GM23338 (cell line): Measurements from ENCODE around the gene LMX1B. TPM values are rescaled to one million over a fixed set of nuclear protein-coding genes. Genes with fewer than 3 reads are reported as not detected.

Experiments used
- ATAC-seq: fragments of 200-7000 bp; cut with Tn5 transposase; 3 replicates; pipeline ENCODE4 v1.9.1; 2020
- DNase-seq: peaks from one replicate; pipeline ENCODE4 v3.0.0-alpha.2; 2015; ENCODE audit warnings: low spot score
- H2AFZ ChIP-seq: fragments of 200-600 bp; sonication (generic); 2 replicates; pipeline ENCODE4 v1.8.0; 2016; ENCODE audit warnings: antibody characterized with exemption, mild to moderate bottlenecking, moderate library complexity
- H3F3A ChIP-seq: fragments of 200-600 bp; sonication (generic); replicated peaks from 2 replicates; pipeline ENCODE4 v1.8.0; 2017; ENCODE audit warnings: antibody characterized with exemption, mixed run types, low read depth
- H3K27ac ChIP-seq: fragments of 200-600 bp; sonication (generic); 2 replicates; pipeline ENCODE4 v1.6.1; 2016; ENCODE audit warnings: low read depth
- H3K27me3 ChIP-seq: fragments of 200-600 bp; sonication (generic); 2 replicates; pipeline ENCODE4 v1.8.0; 2016; ENCODE audit warnings: mild to moderate bottlenecking, mixed run types, moderate library complexity; ENCODE audit not compliant: insufficient read depth
- H3K36me3 ChIP-seq: fragments of 200-600 bp; sonication (generic); 2 replicates; pipeline ENCODE4 v1.8.0; 2016; ENCODE audit warnings: mild to moderate bottlenecking; ENCODE audit not compliant: insufficient read depth
- H3K4me1 ChIP-seq: fragments of 200-600 bp; sonication (generic); 2 replicates; pipeline ENCODE4 v1.8.0; 2016; ENCODE audit warnings: mild to moderate bottlenecking, moderate library complexity; ENCODE audit not compliant: insufficient read depth
- H3K4me2 ChIP-seq: fragments of 200-600 bp; sonication (generic); 2 replicates; pipeline ENCODE4 v1.7.1; 2017; ENCODE audit warnings: mixed run types
- H3K4me3 ChIP-seq: fragments of 200-600 bp; sonication (generic); 2 replicates; pipeline ENCODE4 v1.6.1; 2016; ENCODE audit warnings: mixed run types
- H3K79me2 ChIP-seq: fragments of 200-600 bp; sonication (generic); replicated peaks from 2 replicates; pipeline ENCODE4 v1.8.0; 2017; ENCODE audit warnings: mild to moderate bottlenecking; ENCODE audit not compliant: insufficient read depth
- H3K9me2 ChIP-seq: fragments of 200-600 bp; sonication (generic); 2 replicates; pipeline ENCODE4 v1.8.0; 2017; ENCODE audit not compliant: insufficient read depth
- H4K20me1 ChIP-seq: fragments of 200-600 bp; sonication (generic); replicated peaks from 2 replicates; pipeline ENCODE4 v1.8.0; 2017; ENCODE audit warnings: mild to moderate bottlenecking; ENCODE audit not compliant: insufficient read depth
- H3K27ac Mint-ChIP-seq: 2 replicates; pipeline ENCODE4 v1.8.0; 2020; ENCODE audit warnings: inconsistent platforms, mild to moderate bottlenecking, moderate library complexity, mixed read lengths
- H3K27me3 Mint-ChIP-seq: 3 replicates; pipeline ENCODE4 v1.8.0; 2022; ENCODE audit warnings: low read depth, mild to moderate bottlenecking, moderate library complexity, mixed read lengths, inconsistent platforms; ENCODE audit not compliant: insufficient read depth, poor library complexity
- H3K36me3 Mint-ChIP-seq: 3 replicates; pipeline ENCODE4 v1.8.0; 2021; ENCODE audit warnings: low read depth, mild to moderate bottlenecking, inconsistent platforms, moderate library complexity, mixed read lengths
- H3K4me1 Mint-ChIP-seq: 3 replicates; pipeline ENCODE4 v1.8.0; 2020; ENCODE audit warnings: mild to moderate bottlenecking, inconsistent platforms, mixed read lengths
- H3K4me3 Mint-ChIP-seq: 3 replicates; pipeline ENCODE4 v1.8.0; 2021; ENCODE audit warnings: moderate library complexity, mild to moderate bottlenecking, inconsistent platforms, mixed read lengths
- H3K9me3 Mint-ChIP-seq: 3 replicates; pipeline ENCODE4 v1.8.0; 2020; ENCODE audit warnings: moderate library complexity, mild to moderate bottlenecking, inconsistent platforms, mixed read lengths
- ETS1 ChIP-seq: IDR thresholded peaks from 2 replicates; pipeline ENCODE4 v1.6.1; 2016; ENCODE audit warnings: antibody characterized with exemption
- EZH2 ChIP-seq: fragments of 200-600 bp; sonication (generic); IDR thresholded peaks from one replicate; pipeline ENCODE4 v1.8.0; 2017; ENCODE audit warnings: antibody characterized with exemption, mild to moderate bottlenecking, low read depth; ENCODE audit not compliant: unreplicated experiment
- EZH2phosphoT487 ChIP-seq: fragments of 200-600 bp; sonication (generic); IDR thresholded peaks from one replicate; pipeline ENCODE4 v1.8.1; 2018; ENCODE audit warnings: antibody characterized with exemption; ENCODE audit not compliant: unreplicated experiment
- NANOG ChIP-seq: IDR thresholded peaks from 2 replicates; pipeline ENCODE4 v1.6.1; 2016; ENCODE audit warnings: antibody characterized with exemption, borderline replicate concordance
- POLR2AphosphoS5 ChIP-seq: IDR thresholded peaks from 2 replicates; pipeline ENCODE4 v1.6.1; 2016; ENCODE audit warnings: antibody characterized with exemption, low read depth
- REST ChIP-seq: IDR thresholded peaks from one replicate; pipeline ENCODE4 v1.6.1; 2018; ENCODE audit warnings: antibody characterized with exemption; ENCODE audit not compliant: unreplicated experiment
- STAT1 ChIP-seq: IDR thresholded peaks from one replicate; pipeline ENCODE4 v1.6.1; 2016; ENCODE audit warnings: antibody characterized with exemption; ENCODE audit not compliant: unreplicated experiment
- ZNF114 ChIP-seq: fragments of 250-450 bp; sonication (Bioruptor Pico); IDR thresholded peaks from 2 replicates; pipeline ENCODE4 v1.5.0; 2020; ENCODE audit warnings: mild to moderate bottlenecking, moderate library complexity
- ZNF331 ChIP-seq: fragments of 250-450 bp; sonication (Bioruptor Pico); IDR thresholded peaks from 2 replicates; pipeline ENCODE4 v1.5.0; 2020; ENCODE audit warnings: low read depth, mild to moderate bottlenecking, moderate library complexity
- ZNF462 ChIP-seq: fragments of 250-450 bp; sonication (Bioruptor Pico); IDR thresholded peaks from 2 replicates; pipeline ENCODE4 v1.5.0; 2020; ENCODE audit warnings: mild to moderate bottlenecking, moderate library complexity
- polyA plus RNA-seq: library from polyadenylated mRNA; unstranded; fragments of >200 nt; fragmentation: Nextera tagmentation; extraction: Ambion mirVana; gene quantifications from 2 replicates; pipeline ENCODE4 v1.2.1, GENCODE V29; 2016
- total RNA-seq: library from RNA; depleted of rRNA; stranded (reverse); fragments of >200 nt; shearing (Covaris generic); gene quantifications from 2 replicates; pipeline ENCODE4 v1.2.3, GENCODE V29; 2014

Gene LMX1B
- total and polyA plus RNA-seq, 2 experiments from 2014 or later = 0.08 to 0.21 TPM

GRCh38 chr9:126589349-126589748 is 24.4 kb upstream of the LMX1B start:
- H3K36me3 Mint-ChIP-seq = no peaks in the 10 kb centered on the region
- Histone ChIP-seq H2AFZ (no peak overlapping the region), H3K27ac (no peak overlapping the region), H3K4me1 (no peaks in the 10 kb centered on the region), H3K9me2 (no peaks in the 10 kb centered on the region), H3K36me3 (no peaks in the 10 kb centered on the region), H3K4me2 (no peak overlapping the region), H3K27me3 (no peaks in the 10 kb centered on the region), H3F3A (no peaks in the 10 kb centered on the region), H3K79me2 (no peaks in the 10 kb centered on the region), H3K4me3 (no peak overlapping the region), H4K20me1 (no peaks in the 10 kb centered on the region)
- H3K4me3 Mint-ChIP-seq = no peak overlapping the region
- no peak for TF ChIP-seq POLR2AphosphoS5
- peaks cover 3% of the 10 kb centered on the region; the same call in 1 of the 3 replicates for H3K9me3 Mint-ChIP-seq
- no peak for ATAC-seq
- no peak for DNase-seq
- H3K27me3 Mint-ChIP-seq = peaks cover 2% of the 10 kb centered on the region
- H3K4me1 Mint-ChIP-seq = peaks cover 6% of the 10 kb centered on the region; the same call in 2 of the 3 replicates
- no peak overlapping the region for H3K27ac Mint-ChIP-seq

- Histone ChIP-seq H2AFZ (0 out of 2 replicates have a peak overlapping the region, but pooled peaks have one; percentile 7), H3K4me3 (no peak overlapping the region), H3F3A (no peaks in the 10 kb centered on the region), H3K79me2 (no peaks in the 10 kb centered on the region), H3K27ac (no peak overlapping the region), H3K36me3 (no peaks in the 10 kb centered on the region), H3K4me1 (no peaks in the 10 kb centered on the region), H4K20me1 (no peaks in the 10 kb centered on the region), H3K4me2 (no peak overlapping the region), H3K27me3 (no peaks in the 10 kb centered on the region), H3K9me2 (no peaks in the 10 kb centered on the region)
- no peak overlapping the region for H3K4me3 Mint-ChIP-seq
- peaks cover 6% of the 10 kb centered on the region; the same call in 2 of the 3 replicates for H3K4me1 Mint-ChIP-seq
- DNase-seq (no peak), ATAC-seq (no peak)
- H3K27me3 Mint-ChIP-seq = peaks cover 1% of the 10 kb centered on the region
- no peaks in the 10 kb centered on the region for H3K36me3 Mint-ChIP-seq
- peaks cover 6% of the 10 kb centered on the region; the same call in 1 of the 3 replicates for H3K9me3 Mint-ChIP-seq
- H3K27ac Mint-ChIP-seq = no peak overlapping the region
- TF ChIP-seq EZH2phosphoT487 (no peak), ZNF331 (CRISPR knock-in tag) (no peak), ZNF462 (CRISPR knock-in tag) (no peak), POLR2AphosphoS5 (no peak), REST (no peak), NANOG (no peak), ZNF114 (CRISPR knock-in tag) (no peak), ETS1 (no peak), STAT1 (no peak), EZH2 (no peak)
These were observed 22.6 kb upstream of the LMX1B start for GRCh38 chr9:126591083-126591482.
